Left lobe of liver (tissue), 2 donors: ENCODE data around the gene CDCA4. TPM values are rescaled to one million over a fixed set of nuclear protein-coding genes. Genes with fewer than 3 reads are reported as not detected.

Experiments used
- ATAC-seq: fragments of 200-7000 bp; cut with Tn5 transposase; one replicate; pipeline ENCODE4 v1.9.1; 2020; ENCODE audit warnings: mild to moderate bottlenecking, moderate library complexity
- DNase-seq: peaks from one replicate; pipeline ENCODE4 v3.0.0-alpha.2; 2020; ENCODE audit warnings: low spot score
- total RNA-seq: library from RNA; stranded (reverse); gene quantifications from one replicate; pipeline ENCODE4 v1.2.1, GENCODE V29; 2021
- donor health status: DM: no; HTN: no; CAD: no; lungs with moderate emphysema.
- donor health status: DM: no; HTN: yes; CAD: no.

CDCA4 gene
- total RNA-seq, 1 donor from 2014 or later, result 1.4 TPM

GRCh38 chr14:105059035-105059924 lies 38.4 kb upstream of the CDCA4 start:
- ATAC-seq, result no peak
- DNase-seq, result peak; percentile 44

GRCh38 chr14:105058521-105059034 lies 37.7 kb upstream of the CDCA4 start:
- no peak for DNase-seq
- no peak for ATAC-seq

- no peak for DNase-seq
- no peak for ATAC-seq
Measured at GRCh38 chr14:105056303-105056831, 35.5 kb upstream of the CDCA4 start.

GRCh38 chr14:105055736-105056302 lies 34.9 kb upstream of the CDCA4 start:
- ATAC-seq (no peak), DNase-seq (no peak)

GRCh38 chr14:105055334-105055733 lies 34.5 kb upstream of the CDCA4 start:
- DNase-seq (no peak), ATAC-seq (no peak)

GRCh38 chr14:105053996-105054395 lies 33.1 kb upstream of the CDCA4 start:
- DNase-seq (no peak), ATAC-seq (no peak)

- DNase-seq (no peak), ATAC-seq (no peak)
Measured at GRCh38 chr14:105053421-105053820, 32.5 kb upstream of the CDCA4 start.

GRCh38 chr14:105052110-105052458 lies 31.2 kb upstream of the CDCA4 start:
- ATAC-seq (no peak), DNase-seq (no peak)

GRCh38 chr14:105051182-105052109 lies 30.6 kb upstream of the CDCA4 start:
- ATAC-seq (no peak), DNase-seq (no peak)

- no peak for DNase-seq
- ATAC-seq, result no peak
Measured at GRCh38 chr14:105050551-105050897, 29.6 kb upstream of the CDCA4 start.

- ATAC-seq (no peak), DNase-seq (no peak)
Measured at GRCh38 chr14:105049753-105050550, 29.1 kb upstream of the CDCA4 start.

- ATAC-seq (no peak), DNase-seq (no peak)
Measured at GRCh38 chr14:105047283-105048016, 26.6 kb upstream of the CDCA4 start.

- no peak for ATAC-seq
Measured at GRCh38 chr14:105046891-105047282, 26.0 kb upstream of the CDCA4 start.

GRCh38 chr14:105045710-105046326 lies 24.9 kb upstream of the CDCA4 start:
- ATAC-seq, result peak; percentile 100
- peak; percentile 91 for DNase-seq

More at GRCh38 chr14:105046891-105047282, 26.0 kb upstream of the CDCA4 start:
- DNase-seq, result no peak

- DNase-seq (no peak), ATAC-seq (no peak)
Measured at GRCh38 chr14:105043641-105044040, 22.8 kb upstream of the CDCA4 start.

GRCh38 chr14:105042813-105043212 lies 21.9 kb upstream of the CDCA4 start:
- no peak for DNase-seq
- ATAC-seq, result no peak

- DNase-seq (no peak), ATAC-seq (no peak)
Measured at GRCh38 chr14:105041841-105042765, 21.2 kb upstream of the CDCA4 start.
